Fibroblast of mammary gland (primary cell): ENCODE results near the gene DGKB.

Experiments
- DNase-seq: peaks from one replicate; pipeline ENCODE4 v3.0.0-alpha.2; 2010; ENCODE audit warnings: low read depth
- H3K4me3 ChIP-seq: 2 replicates; pipeline ENCODE4 v1.5.1; 2011; ENCODE audit warnings: low read depth, mild to moderate bottlenecking, low read length, moderate library complexity; ENCODE audit not compliant: control insufficient read depth
- TF ChIP-seq, protein P1 (sequence below): conservative IDR thresholded peaks from 2 replicates; pipeline ENCODE4 v1.5.1; 2011; ENCODE audit warnings: low read depth, low read length, inconsistent platforms; ENCODE audit not compliant: control insufficient read depth, insufficient read depth

DGKB gene

GRCh38 chr7:14843755-14844154 lies 58.8 kb downstream of the DGKB start:
- no peak for DNase-seq
- TF ChIP-seq, protein P1, sequence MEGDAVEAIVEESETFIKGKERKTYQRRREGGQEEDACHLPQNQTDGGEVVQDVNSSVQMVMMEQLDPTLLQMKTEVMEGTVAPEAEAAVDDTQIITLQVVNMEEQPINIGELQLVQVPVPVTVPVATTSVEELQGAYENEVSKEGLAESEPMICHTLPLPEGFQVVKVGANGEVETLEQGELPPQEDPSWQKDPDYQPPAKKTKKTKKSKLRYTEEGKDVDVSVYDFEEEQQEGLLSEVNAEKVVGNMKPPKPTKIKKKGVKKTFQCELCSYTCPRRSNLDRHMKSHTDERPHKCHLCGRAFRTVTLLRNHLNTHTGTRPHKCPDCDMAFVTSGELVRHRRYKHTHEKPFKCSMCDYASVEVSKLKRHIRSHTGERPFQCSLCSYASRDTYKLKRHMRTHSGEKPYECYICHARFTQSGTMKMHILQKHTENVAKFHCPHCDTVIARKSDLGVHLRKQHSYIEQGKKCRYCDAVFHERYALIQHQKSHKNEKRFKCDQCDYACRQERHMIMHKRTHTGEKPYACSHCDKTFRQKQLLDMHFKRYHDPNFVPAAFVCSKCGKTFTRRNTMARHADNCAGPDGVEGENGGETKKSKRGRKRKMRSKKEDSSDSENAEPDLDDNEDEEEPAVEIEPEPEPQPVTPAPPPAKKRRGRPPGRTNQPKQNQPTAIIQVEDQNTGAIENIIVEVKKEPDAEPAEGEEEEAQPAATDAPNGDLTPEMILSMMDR = no peak
- H3K4me3 ChIP-seq = no peak overlapping the region

- TF ChIP-seq, protein P1 = no peak
- DNase-seq = no peak
- no peak overlapping the region for H3K4me3 ChIP-seq
Measured at GRCh38 chr7:14842523-14842922, 60.0 kb downstream of the DGKB start.

DNA sequence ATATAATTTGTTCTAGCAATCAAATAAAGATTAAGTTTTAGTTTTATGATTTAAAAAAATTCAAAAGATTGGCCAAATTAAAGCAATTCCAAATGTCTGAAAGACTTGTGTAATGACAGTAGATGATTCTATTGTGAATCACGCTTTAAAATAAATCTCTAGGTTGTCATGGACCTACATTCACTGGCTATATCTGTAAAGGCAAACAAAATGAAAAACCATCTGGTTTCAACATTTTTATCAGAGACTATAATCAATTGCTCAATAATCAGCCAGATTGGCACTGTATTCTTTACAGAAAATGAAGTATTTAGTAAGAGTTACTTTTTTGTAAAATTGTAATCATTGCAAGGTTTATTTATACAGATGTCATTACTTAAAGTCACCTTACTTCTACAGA lies 60.7 kb downstream of the DGKB start:
- TF ChIP-seq, protein P1 = no peak
- DNase-seq = peak; percentile 71
- H3K4me3 ChIP-seq = no peak overlapping the region

- H3K4me3 ChIP-seq = no peak overlapping the region
- no peak for DNase-seq
- TF ChIP-seq, protein P1 = no peak
Measured at GRCh38 chr7:14841086-14841485, 61.5 kb downstream of the DGKB start.

GRCh38 chr7:14839307-14839706 lies 63.2 kb downstream of the DGKB start:
- no peak for DNase-seq
- H3K4me3 ChIP-seq = no peak overlapping the region
- TF ChIP-seq, protein P1 = no peak

GRCh38 chr7:14837216-14837615 lies 65.3 kb downstream of the DGKB start:
- no peak overlapping the region for H3K4me3 ChIP-seq
- TF ChIP-seq, protein P1 = no peak
- DNase-seq = peak; percentile 26

GRCh38 chr7:14836571-14837189 lies 65.9 kb downstream of the DGKB start:
- TF ChIP-seq, protein P1 = no peak
- DNase-seq = peak; percentile 79
- H3K4me3 ChIP-seq = no peak overlapping the region
